ENCODE measurements around the gene ULK4.
"Not testable (repeated sequence)": the region's sequence is repeated elsewhere in the genome, so short reads cannot be mapped to it uniquely, and the experiment has no call there.

ULK4 gene

GRCh38 chr3:41960826-41961750 is 815 bp downstream of the ULK4 start:
- DNase-seq, result peak in 28 of 56 donors; percentile 2 to 70 (median 32)

DNA sequence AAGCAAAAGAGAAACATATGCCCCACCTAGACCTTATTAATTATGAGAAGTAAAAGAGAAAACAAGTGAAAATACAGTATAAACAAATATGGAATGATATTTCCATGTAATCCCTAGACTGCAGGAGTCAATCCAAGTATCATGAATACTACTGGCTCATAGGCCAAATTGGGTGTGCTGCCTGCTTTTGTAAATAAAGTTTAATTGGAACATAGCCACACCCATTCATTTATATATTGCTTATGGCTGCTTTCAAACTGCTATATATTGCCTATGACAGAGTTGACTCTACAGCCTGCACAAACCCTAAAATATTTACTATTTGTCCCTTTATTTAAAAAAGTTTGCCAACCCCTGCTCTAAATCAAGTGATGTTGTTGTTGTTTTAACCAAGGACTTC is 5.3 kb downstream of the ULK4 start:
- DNase-seq, result no peak

- DNase-seq, result no peak
Observed at GRCh38 chr3:41955192-41955591, 6.7 kb downstream of the ULK4 start.

- DNase-seq, result no peak
Observed at GRCh38 chr3:41943311-41943843, 18.5 kb downstream of the ULK4 start.

DNA sequence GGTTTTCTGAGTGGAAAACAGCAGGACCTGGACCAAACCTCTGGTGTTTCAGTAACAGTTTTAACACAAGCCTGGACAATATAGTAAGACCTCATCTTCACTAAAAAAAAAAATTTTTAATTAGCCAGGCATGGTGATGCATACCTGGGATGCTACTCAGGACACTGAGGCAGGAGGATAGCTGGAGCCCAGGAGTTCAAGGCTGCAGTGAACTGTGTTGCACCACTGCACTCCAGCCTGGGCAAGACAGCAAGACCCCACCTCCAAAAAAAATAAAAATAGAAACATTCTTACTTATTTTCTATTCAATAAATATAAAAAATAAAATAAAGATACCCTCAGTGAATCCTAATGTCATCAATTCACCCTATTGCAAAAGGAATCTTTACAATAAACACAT is 21.5 kb downstream of the ULK4 start:
- no peak for DNase-seq

DNA sequence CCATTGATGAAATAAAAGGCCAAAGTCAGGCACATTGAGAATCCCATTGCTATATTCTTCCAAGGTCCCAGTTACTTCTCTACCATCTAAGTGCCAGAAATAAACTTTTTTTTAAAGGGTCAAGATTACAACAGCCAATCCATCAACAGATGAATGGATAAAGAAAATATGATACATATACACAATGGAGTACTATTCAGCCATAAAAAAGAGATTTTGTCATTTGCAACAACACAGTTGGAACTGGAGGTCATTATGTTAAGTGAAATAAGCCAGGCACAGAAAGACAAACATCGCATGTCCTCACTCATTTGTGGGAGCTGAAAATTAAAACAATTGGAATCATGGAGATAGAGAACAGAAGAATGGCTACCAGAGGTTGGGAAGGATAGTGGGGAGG is 25.5 kb downstream of the ULK4 start:
- no peak for DNase-seq

GRCh38 chr3:41933154-41933676 is 28.7 kb downstream of the ULK4 start:
- no peak for DNase-seq

DNA sequence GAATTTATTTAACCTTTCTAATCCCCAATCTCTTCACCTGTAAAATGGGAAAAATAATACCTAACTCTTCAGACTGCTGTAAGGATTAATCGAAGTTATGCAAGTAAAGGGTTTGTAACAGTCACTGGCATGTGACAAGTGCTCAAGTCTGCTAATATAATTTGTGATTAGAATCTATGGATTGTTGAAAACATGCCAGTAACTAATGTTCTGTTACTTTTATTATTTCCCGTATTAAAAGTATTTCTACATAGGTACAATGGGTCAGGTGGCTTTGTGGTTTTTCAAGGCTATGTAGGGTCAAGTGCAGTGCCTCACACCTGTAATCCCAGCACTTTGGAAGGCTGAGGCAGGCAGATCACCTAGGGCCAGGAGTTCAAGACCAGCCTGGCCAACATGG is 29.4 kb downstream of the ULK4 start:
- no peak for DNase-seq

DNA sequence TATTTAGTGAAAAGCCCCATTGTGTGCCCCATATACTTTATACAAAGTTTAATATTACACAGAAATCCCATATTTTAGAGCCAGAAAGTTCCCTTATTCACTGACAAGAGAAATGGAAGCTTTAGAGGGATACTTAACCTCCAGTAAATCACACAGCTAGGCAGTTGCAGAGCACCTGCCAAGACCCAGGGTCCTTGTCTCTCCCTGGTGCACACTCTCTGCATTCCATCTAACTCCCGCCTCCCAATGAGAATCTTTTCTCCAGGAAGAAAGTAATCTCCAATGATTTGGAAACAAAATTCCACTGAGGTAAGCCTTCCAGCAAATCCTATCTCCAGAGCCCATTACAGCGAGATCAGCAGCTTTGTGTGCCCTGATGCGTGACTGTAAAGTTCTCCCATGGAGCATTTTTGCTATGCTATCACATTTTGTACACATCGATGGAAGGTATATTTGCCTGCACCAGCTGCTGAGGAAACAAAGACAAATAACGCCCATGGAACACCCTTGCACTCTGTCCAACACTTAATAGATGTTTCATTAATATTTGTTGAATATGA is 41.4 kb downstream of the ULK4 start:
- no peak for DNase-seq

- DNase-seq, result no peak
Observed at GRCh38 chr3:41915353-41915752, 46.5 kb downstream of the ULK4 start.

DNA sequence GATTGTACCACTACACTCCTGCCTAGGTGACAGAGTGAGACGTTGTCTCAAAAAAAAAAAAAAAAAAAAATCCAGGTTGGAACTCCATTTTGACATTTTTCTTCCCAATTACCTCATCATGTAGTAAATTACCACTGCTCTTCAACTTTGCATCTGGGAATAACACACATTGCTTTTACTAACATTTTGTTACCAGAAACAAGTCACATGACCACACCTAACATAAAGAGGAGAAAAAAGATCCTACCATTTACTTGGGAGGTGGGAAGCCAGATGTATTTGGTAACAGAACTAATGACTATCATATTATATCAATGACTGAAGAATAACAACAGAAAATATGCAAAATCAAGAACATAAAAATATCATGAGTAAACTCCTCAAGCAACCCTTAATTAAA is 49.6 kb downstream of the ULK4 start:
- no peak for DNase-seq

GRCh38 chr3:41907330-41908073 is 54.4 kb downstream of the ULK4 start:
- no peak for DNase-seq

DNA sequence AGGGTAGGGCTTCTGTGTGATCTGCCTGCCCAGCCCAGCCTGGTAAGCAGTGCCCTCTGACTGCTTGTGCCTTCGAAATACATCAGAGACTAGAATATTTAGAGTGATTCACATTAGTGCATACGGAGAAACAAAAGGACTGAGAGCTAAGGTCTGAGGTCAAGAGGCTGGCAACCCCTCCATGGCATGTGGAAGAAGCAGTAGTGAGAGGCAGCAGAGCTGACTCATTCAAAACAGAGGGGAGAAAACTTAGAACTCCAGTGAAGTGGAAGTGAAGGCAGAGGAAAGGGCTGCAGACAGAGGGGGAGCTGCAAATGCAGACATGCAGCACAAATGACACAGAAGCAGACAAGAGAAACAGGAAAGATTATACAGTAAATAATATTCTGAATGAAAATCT is 61.6 kb downstream of the ULK4 start:
- peak in 3 of 56 donors; percentile 3 to 5 (median 5) for DNase-seq

- DNase-seq, result no peak
Observed at GRCh38 chr3:41898631-41899030, 63.3 kb downstream of the ULK4 start.

DNA sequence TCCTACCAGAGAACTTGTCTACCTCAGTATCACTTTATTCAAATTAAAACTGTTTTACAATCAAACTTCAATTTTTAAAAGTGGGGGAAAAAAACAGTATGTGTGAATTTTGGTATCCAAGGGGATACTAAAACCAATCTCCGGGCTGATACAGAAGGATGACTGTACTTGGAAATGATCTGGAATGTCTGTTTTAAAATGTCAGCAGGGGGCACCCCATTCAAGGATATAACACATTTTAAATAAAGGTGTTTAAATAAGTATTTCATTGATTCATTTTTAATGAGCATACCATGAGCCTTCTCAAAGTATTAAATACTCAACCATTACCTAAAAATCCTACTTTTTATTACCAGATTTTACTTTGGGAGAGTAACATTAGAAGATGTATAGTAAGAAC is 67.9 kb downstream of the ULK4 start:
- peak in 3 of 56 donors; percentile 4 to 31 (median 7) for DNase-seq

GRCh38 chr3:41888368-41889076 is 73.4 kb downstream of the ULK4 start:
- DNase-seq, result no peak

DNA sequence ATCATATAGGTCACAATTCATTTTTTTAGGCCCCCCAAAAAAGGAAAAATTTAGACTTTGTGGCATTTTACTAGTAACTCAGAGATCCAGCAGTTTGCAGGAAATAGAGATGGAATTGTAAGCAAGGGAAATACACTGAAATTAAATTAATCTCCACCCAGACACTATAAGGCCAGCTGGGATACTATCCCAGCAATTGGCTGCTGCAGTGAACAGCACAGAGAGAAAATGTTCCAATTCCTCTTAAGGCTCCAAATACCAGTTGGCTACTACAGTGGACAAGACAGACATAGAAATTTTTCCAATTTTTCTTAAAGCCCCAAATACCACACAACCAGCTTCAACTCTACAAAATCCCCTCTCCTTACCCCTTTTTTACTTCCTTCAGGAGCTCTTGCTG is 78.9 kb downstream of the ULK4 start:
- DNase-seq, result no peak

- peak in 2 of 56 donors; percentile 5 to 6 for DNase-seq
Observed at GRCh38 chr3:41881233-41881821, 80.6 kb downstream of the ULK4 start.

- no peak for DNase-seq
Observed at GRCh38 chr3:41880387-41880786, 81.5 kb downstream of the ULK4 start.

DNA sequence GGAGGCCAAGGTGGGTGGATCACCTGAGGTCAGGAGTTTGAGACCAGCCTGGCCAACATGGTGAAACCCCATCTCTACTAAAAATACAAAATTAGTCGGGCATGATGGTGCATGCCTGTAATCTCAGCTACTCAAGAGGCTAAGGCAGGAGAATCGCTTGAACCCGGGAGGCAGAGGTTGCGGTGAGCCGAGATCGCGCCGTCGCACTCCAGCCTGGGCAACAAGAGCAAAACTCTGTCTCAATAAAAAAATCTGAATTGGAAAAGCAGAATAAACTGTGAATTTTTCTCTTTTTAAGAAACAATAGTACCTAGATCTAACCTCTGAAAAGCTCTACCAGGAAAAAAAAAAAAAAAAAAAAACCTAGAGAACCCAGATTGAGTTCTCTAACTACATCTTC is 84.2 kb downstream of the ULK4 start:
- DNase-seq, result not testable (repeated sequence)

- no peak for DNase-seq
Observed at GRCh38 chr3:41874022-41874421, 87.9 kb downstream of the ULK4 start.

Measured in amygdala (tissue), 56 donors.